Activated CD4-positive, CD25-positive, alpha-beta regulatory T cell treated with anti-CD3 and anti-CD28 coated beads, Interleukin-2, amount 50 U/mL, for 72 hours (primary cell): Measurements from ENCODE around the gene ZNF611.
A peak's percentile ranks its signal among the peaks of the same experiment; 100 is the strongest.
"Not testable (repeated sequence)": the region's sequence is repeated elsewhere in the genome, so short reads cannot be mapped to it uniquely, and the experiment has no call there.

ENCODE experiments used
- DNase-seq: peaks from one replicate; pipeline ENCODE4 v3.0.0; 2021

Gene ZNF611

GRCh38 chr19:52734893-52735661 lies at the start of gene ZNF611:
ZNF611 (minus strand) TSS chr19:52735044; CDS start chr19:52715894, 19,150 bp downstream.
- peak; percentile 99 for DNase-seq

- not testable (repeated sequence) for DNase-seq
These were observed 48.0 kb upstream of the ZNF611 start for GRCh38 chr19:52782864-52783263.

- DNase-seq, result peak; percentile 39
These were observed 44.0 kb upstream of the ZNF611 start for GRCh38 chr19:52778811-52779210.

GRCh38 chr19:52756447-52756846 lies 21.6 kb upstream of the ZNF611 start:
- DNase-seq, result not testable (repeated sequence)

GRCh38 chr19:52749780-52750179 lies 14.9 kb upstream of the ZNF611 start:
- DNase-seq, result no peak

GRCh38 chr19:52748336-52748950 lies 13.6 kb upstream of the ZNF611 start:
- no peak for DNase-seq

- not testable (repeated sequence) for DNase-seq
These were observed 11.1 kb upstream of the ZNF611 start for GRCh38 chr19:52745919-52746318.

- DNase-seq, result no peak
These were observed 8.2 kb upstream of the ZNF611 start for GRCh38 chr19:52743091-52743490.

- no peak for DNase-seq
These were observed 7.7 kb upstream of the ZNF611 start for GRCh38 chr19:52742516-52742915.

- DNase-seq, result no peak
These were observed 7.2 kb upstream of the ZNF611 start for GRCh38 chr19:52741951-52742485.

GRCh38 chr19:52741371-52741770 lies 6.5 kb upstream of the ZNF611 start:
- not testable (repeated sequence) for DNase-seq

- no peak for DNase-seq
These were observed 4.7 kb upstream of the ZNF611 start for GRCh38 chr19:52739576-52739975.

- no peak for DNase-seq
These were observed 890 bp upstream of the ZNF611 start for GRCh38 chr19:52735734-52736133.

- DNase-seq, result no peak
These were observed 432 bp downstream of the ZNF611 start for GRCh38 chr19:52734331-52734892.

- DNase-seq, result not testable (repeated sequence)
These were observed 8.8 kb downstream of the ZNF611 start for GRCh38 chr19:52726051-52726450.

- DNase-seq, result no peak
These were observed 9.3 kb downstream of the ZNF611 start for GRCh38 chr19:52725528-52725961.

- DNase-seq, result no peak
These were observed 9.9 kb downstream of the ZNF611 start for GRCh38 chr19:52724701-52725514.

- DNase-seq, result not testable (repeated sequence)
These were observed 10.8 kb downstream of the ZNF611 start for GRCh38 chr19:52723907-52724598.

- DNase-seq, result no peak
These were observed 12.5 kb downstream of the ZNF611 start for GRCh38 chr19:52722062-52723003.

GRCh38 chr19:52720541-52720940 lies 14.3 kb downstream of the ZNF611 start:
- DNase-seq, result not testable (repeated sequence)

- no peak for DNase-seq
These were observed 18.3 kb downstream of the ZNF611 start for GRCh38 chr19:52716522-52716921.
